H1 (cell line): ENCODE data around the gene CIC. TPM values are rescaled to one million over a fixed set of nuclear protein-coding genes. Genes with fewer than 3 reads are reported as not detected.

ENCODE experiments used
- BCL11A ChIP-seq, 2 experiments: IDR thresholded peaks; one replicate each; pipeline ENCODE4 v1.6.1; 2011; ENCODE audit warnings: low read depth in 2 of 2, low read length in 2 of 2, mild to moderate bottlenecking in 2 of 2
- CBX8 ChIP-seq: fragments of 300-800, 300-1000 bp; sonication (generic); IDR thresholded peaks from 2 replicates; pipeline ENCODE4 v1.7.1; 2016; ENCODE audit warnings: low read depth, low read length, borderline replicate concordance
- CHD2 ChIP-seq: IDR thresholded peaks from 2 replicates; pipeline ENCODE4 v1.6.1; 2012; ENCODE audit warnings: low read length, improper control_type of control experiment
- CREB1 ChIP-seq: IDR thresholded peaks from 2 replicates; pipeline ENCODE4 v1.6.1; 2012; ENCODE audit warnings: inconsistent platforms
- KDM4A ChIP-seq: IDR thresholded peaks from one replicate; pipeline ENCODE4 v1.7.1; 2012; ENCODE audit warnings: low read depth, mild to moderate bottlenecking, moderate library complexity, low read length, inconsistent platforms; ENCODE audit not compliant: severe bottlenecking
- SIRT6 ChIP-seq: IDR thresholded peaks from one replicate; pipeline ENCODE4 v1.7.1; 2012; ENCODE audit warnings: low read length, inconsistent platforms
- SIX5 ChIP-seq: IDR thresholded peaks from 2 replicates; pipeline ENCODE4 v1.6.1; 2011; ENCODE audit warnings: mild to moderate bottlenecking, low read depth, low read length
- SP2 ChIP-seq: IDR thresholded peaks from 2 replicates; pipeline ENCODE4 v1.6.1; 2012; ENCODE audit warnings: mild to moderate bottlenecking, low read length, inconsistent platforms
- polyA plus RNA-seq, 7 experiments: library from polyadenylated mRNA; depleted of rRNA in 3 of 7; stranded (reverse) in 5 of 7; unstranded in 2 of 7; fragments of >200 nt in 5 of 7; fragments of 200-250 nt in 2 of 7; gene quantifications; 1 replicate in 5 of 7; 2 replicates in 1 of 7; 4 replicates in 1 of 7; pipeline versions ENCODE4 v1.2.1 to v1.2.3, GENCODE V29; 2011 to 2013; ENCODE audit warnings: missing spikeins in 2 of 7, mixed read lengths in 2 of 7
- total RNA-seq: library from RNA; stranded (reverse); fragmentation: NEBNext Ultra II Directional; extraction: Animal tissue kit (Norgen Biotek cat#: 25700); gene quantifications from 2 replicates; pipeline ENCODE4 v1.2.1, GENCODE V29; 2021
- TF ChIP-seq, protein P1 (sequence below): IDR thresholded peaks from 2 replicates; pipeline ENCODE4 v1.6.1; 2012; ENCODE audit warnings: inconsistent platforms
- TF ChIP-seq, protein P2 (sequence below): IDR thresholded peaks from 2 replicates; pipeline ENCODE4 v1.6.1; 2011; ENCODE audit warnings: low read depth, mild to moderate bottlenecking, low read length; ENCODE audit not compliant: insufficient read depth
- TF ChIP-seq, protein P3 (sequence below): IDR thresholded peaks from 2 replicates; pipeline ENCODE4 v1.6.1; 2012; ENCODE audit warnings: inconsistent platforms

CIC gene
- total and polyA plus RNA-seq, 2 of the 8 experiments (the other 6 are each of a cell fraction or from before 2014, with no cell fraction given) = 13.2 to 43.6 TPM

DNA sequence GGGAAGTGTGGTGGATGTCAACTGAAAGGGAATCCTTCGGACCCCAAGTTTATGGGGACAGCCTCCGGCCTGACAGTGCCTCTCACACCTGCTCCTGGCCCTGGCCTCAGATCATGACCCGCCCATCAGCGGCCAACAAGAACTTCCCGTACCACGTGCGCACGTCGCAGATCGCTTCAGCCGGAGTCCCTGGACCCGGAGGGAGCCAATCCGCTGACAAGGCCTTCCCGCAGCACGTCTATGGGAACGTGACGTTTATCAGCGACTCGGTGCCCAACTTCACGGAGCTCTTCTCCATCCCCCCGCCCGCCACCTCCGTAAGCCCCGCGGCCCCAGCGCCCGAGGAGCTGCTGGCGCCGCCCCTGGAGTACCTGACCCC is 54.4 kb downstream of the CIC start (continued):
- TF ChIP-seq, protein P1, sequence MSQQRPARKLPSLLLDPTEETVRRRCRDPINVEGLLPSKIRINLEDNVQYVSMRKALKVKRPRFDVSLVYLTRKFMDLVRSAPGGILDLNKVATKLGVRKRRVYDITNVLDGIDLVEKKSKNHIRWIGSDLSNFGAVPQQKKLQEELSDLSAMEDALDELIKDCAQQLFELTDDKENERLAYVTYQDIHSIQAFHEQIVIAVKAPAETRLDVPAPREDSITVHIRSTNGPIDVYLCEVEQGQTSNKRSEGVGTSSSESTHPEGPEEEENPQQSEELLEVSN = peak; percentile 87
- TF ChIP-seq SIRT6 (no peak), CREB1 (peak; percentile 63; the same call in 1 of the 2 replicates), BCL11A (IDR thresholded peaks at IDR 0.05; ENCODE audit: low read depth in 2 of 2, low read length in 2 of 2) (no peak), SP2 (no peak), CHD2 (no peak), KDM4A (no peak), SIX5 (no peak), CBX8 (no peak)
- TF ChIP-seq, protein P2, sequence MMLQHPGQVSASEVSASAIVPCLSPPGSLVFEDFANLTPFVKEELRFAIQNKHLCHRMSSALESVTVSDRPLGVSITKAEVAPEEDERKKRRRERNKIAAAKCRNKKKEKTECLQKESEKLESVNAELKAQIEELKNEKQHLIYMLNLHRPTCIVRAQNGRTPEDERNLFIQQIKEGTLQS = no peak
- TF ChIP-seq, protein P3, sequence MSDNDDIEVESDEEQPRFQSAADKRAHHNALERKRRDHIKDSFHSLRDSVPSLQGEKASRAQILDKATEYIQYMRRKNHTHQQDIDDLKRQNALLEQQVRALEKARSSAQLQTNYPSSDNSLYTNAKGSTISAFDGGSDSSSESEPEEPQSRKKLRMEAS = peak; percentile 98
- TF ChIP-seq, all 59 proteins: peak for 9
